HepG2 (cell line): Measurements from ENCODE around the gene PPM1H. TPM values are rescaled to one million over a fixed set of nuclear protein-coding genes. Genes with fewer than 3 reads are reported as not detected.

ENCODE experiments used
- ATAC-seq: fragments of 200-7000 bp; cut with Tn5 transposase; 3 replicates; pipeline ENCODE4 v1.9.1; 2020; ENCODE audit warnings: mild to moderate bottlenecking, moderate library complexity
- BruUV-seq: library from RNA; stranded (reverse); fragments of 400-500 nt; replicated peaks from 2 replicates; lab custom pipeline; 2021; lab: Mats Ljungman, UMichigan
- CTCF ChIA-PET: fragments of 300-600 bp; formaldehyde crosslinking; extraction: SDS; loops from one replicate; lab custom pipeline; 2021; ENCODE audit warnings: low total read pairs, inconsistent platforms, low intra/inter-chr PET ratio; lab: Yijun Ruan, JAX
- POLR2A ChIA-PET: fragments of 350-600 bp; sonication (Branson Sonifier 250); formaldehyde crosslinking; loops from one replicate; lab custom pipeline; 2020; ENCODE audit warnings: antibody characterized with exemption, inconsistent platforms; lab: Yijun Ruan, JAX
- DNase-seq: peaks from one replicate; pipeline ENCODE4 v3.0.0-alpha.2; 2015; ENCODE audit warnings: low spot score
- FAIRE-seq: peaks from 3 replicates; lab custom pipeline; 2011; peaks lifted over from hg19 to GRCh38; lab: Jason Lieb, UNC
- H2AFZ ChIP-seq: one replicate; pipeline ENCODE4 v1.6.1; 2011; ENCODE audit warnings: low read length, inconsistent platforms
- H3K27ac ChIP-seq: fragments of 300-600 bp; 3 replicates; pipeline ENCODE4 v1.8.0; 2011; ENCODE audit warnings: mixed run types, mild to moderate bottlenecking, mixed read lengths, low read length, inconsistent platforms; ENCODE audit not compliant: insufficient read depth; ENCODE audit errors: extremely low read length
- H3K27me3 ChIP-seq, 2 experiments: fragments of 200-600 bp in 1 of 2; 2 replicates in 1 of 2; 3 replicates in 1 of 2; pipeline versions ENCODE4 v1.6.0 to v1.8.0; 2011; ENCODE audit warnings: low read length in 2 of 2, mild to moderate bottlenecking in 2 of 2, moderate library complexity in 2 of 2, inconsistent platforms in 1 of 2; ENCODE audit not compliant: insufficient read depth in 2 of 2, control insufficient read depth in 1 of 2
- H3K36me3 ChIP-seq, 2 experiments: fragments of 200-600 bp in 1 of 2; replicated peaks in 1 of 2; 2 replicates in 1 of 2; 3 replicates in 1 of 2; pipeline versions ENCODE4 v1.5.1 to v1.8.0; 2011; ENCODE audit warnings: low read length in 2 of 2, inconsistent platforms in 1 of 2; ENCODE audit not compliant: insufficient read depth in 2 of 2, control insufficient read depth in 1 of 2
- H3K4me1 ChIP-seq: 2 replicates; pipeline ENCODE4 v1.5.1; 2012; ENCODE audit warnings: low read length, inconsistent platforms; ENCODE audit not compliant: insufficient read depth
- H3K4me2 ChIP-seq: 2 replicates; pipeline ENCODE4 v1.6.0; 2011; ENCODE audit warnings: low read depth, low read length, inconsistent platforms
- H3K4me3 ChIP-seq, 3 experiments: fragments of 200-600 bp in 1 of 3; sonication (generic), shearing (Covaris generic) in 1 of 3; replicated peaks in 1 of 3; 2 replicates each; pipeline ENCODE4 v1.5.1; 2011 to 2016; ENCODE audit warnings: low read length in 3 of 3, inconsistent platforms in 2 of 3, low read depth in 2 of 3, mild to moderate bottlenecking in 2 of 3, control low read depth in 1 of 3, mixed read lengths in 1 of 3; ENCODE audit not compliant: insufficient read depth in 1 of 3
- H3K79me2 ChIP-seq: one replicate; pipeline ENCODE4 v1.6.1; 2011; ENCODE audit warnings: low read length, inconsistent platforms; ENCODE audit not compliant: insufficient read depth
- H3K9ac ChIP-seq: 2 replicates; pipeline ENCODE4 v1.6.0; 2011; ENCODE audit warnings: mild to moderate bottlenecking, low read depth, low read length, inconsistent platforms; ENCODE audit not compliant: insufficient read depth
- H3K9me3 ChIP-seq: 2 replicates; pipeline ENCODE4 v1.5.1; 2012; ENCODE audit warnings: mild to moderate bottlenecking, low read length
- H4K20me1 ChIP-seq: 2 replicates; pipeline ENCODE4 v1.6.0; 2011; ENCODE audit warnings: inconsistent platforms, mild to moderate bottlenecking, low read length, moderate library complexity; ENCODE audit not compliant: insufficient read depth
- AKNA ChIP-seq: sonication (generic); formaldehyde crosslinking; IDR thresholded peaks from 2 replicates; pipeline ENCODE4 v1.4.0; 2020; ENCODE audit warnings: missing genetic modification reagents, borderline replicate concordance
- ATF3 ChIP-seq: sonication (generic); formaldehyde crosslinking; IDR thresholded peaks from 2 replicates; pipeline ENCODE4 v1.4.0; 2020; ENCODE audit warnings: missing genetic modification reagents
- NFAT5 ChIP-seq: sonication (generic); formaldehyde crosslinking; IDR thresholded peaks from 2 replicates; pipeline ENCODE4 v1.4.0; 2020; ENCODE audit warnings: missing genetic modification reagents
- ZIK1 ChIP-seq: sonication (generic); formaldehyde crosslinking; IDR thresholded peaks from 2 replicates; pipeline ENCODE4 v1.5.0; 2020; ENCODE audit warnings: mild to moderate bottlenecking, low read depth, missing genetic modification reagents, borderline replicate concordance
- ZNF12 ChIP-seq: sonication (generic); formaldehyde crosslinking; IDR thresholded peaks from 2 replicates; pipeline ENCODE4 v1.5.0; 2020; ENCODE audit warnings: missing genetic modification reagents
- ZNF142 ChIP-seq: sonication (generic); formaldehyde crosslinking; IDR thresholded peaks from 2 replicates; pipeline ENCODE4 v1.4.0; 2020; ENCODE audit warnings: missing genetic modification reagents
- ZNF83 ChIP-seq: sonication (generic); formaldehyde crosslinking; IDR thresholded peaks from 2 replicates; pipeline ENCODE4 v1.4.0; 2020; ENCODE audit warnings: missing genetic modification reagents, mild to moderate bottlenecking, borderline replicate concordance
- WGBS: methylation state at CpG from one replicate; pipeline ENCODE4 v1.1.6; 2017; ENCODE audit warnings: low lambda C conversion rate; 5-methylcytosine and 5-hydroxymethylcytosine counted together
- in situ Hi-C: cut with HindIII; loops from 2 replicates; pipeline ENCODE4 v1.10.0; 2017; ENCODE audit warnings: low pct_unique_long_range_greater_than_20kb; ENCODE audit not compliant: extremely low pct_ligation_motif_present
- intact Hi-C: fragments of 100-400 bp; cut with micrococcal nuclease; formaldehyde crosslinking; loops from one replicate; pipeline ENCODE4 v1.10.0; 2022; ENCODE audit not compliant: unreplicated experiment
- polyA plus RNA-seq, 8 experiments: library from polyadenylated mRNA; depleted of rRNA in 3 of 8; stranded (reverse) in 7 of 8; unstranded in 1 of 8; fragments of >200 nt; fragmentation: Illumina TruSeq in 4 of 8; extraction: Trizol in 4 of 8; gene quantifications; 2 replicates each; pipeline versions ENCODE4 v1.2.1 to v1.2.3, GENCODE V29; 2011 to 2016; ENCODE audit warnings: low read depth in 4 of 8, missing spikeins in 1 of 8, mixed read lengths in 1 of 8; ENCODE audit not compliant: insufficient read depth in 1 of 8
- total RNA-seq, 5 experiments: library from RNA; depleted of rRNA; stranded (reverse); fragments of >200 nt; fragmentation: Illumina TruSeq; extraction: Trizol; gene quantifications; 2 replicates each; pipeline ENCODE4 v1.2.3, GENCODE V29; 2016; ENCODE audit warnings: low read depth in 1 of 5

PPM1H gene
- total and polyA plus RNA-seq, 2 of the 13 experiments (the other 11 are each of a cell fraction or from before 2014, with no cell fraction given), result 29.1 to 38.1 TPM

- CTCF ChIA-PET, result no interaction called here
- BruUV-seq, result no TSS peak
- in situ Hi-C loops (no loop called here), intact Hi-C loops (no loop called here)
- no peaks in the 10 kb centered on the region for H3K4me1 ChIP-seq
- POLR2A ChIA-PET, result no interaction called here
- H3K4me2 ChIP-seq, result no peak overlapping the region
- peaks cover 8 to 54% of the 10 kb centered on the region in 2 experiments for H3K36me3 ChIP-seq
- no peak for DNase-seq
- H3K27me3 ChIP-seq, result no peaks in the 10 kb centered on the region
- no peak for ATAC-seq
- H3K27ac ChIP-seq, result no peak overlapping the region
- no peaks in the 10 kb centered on the region for H4K20me1 ChIP-seq
- no peak overlapping the region for H3K4me3 ChIP-seq
- H2AFZ ChIP-seq, result no peak overlapping the region
- FAIRE-seq, result no peak
- peaks cover 16% of the 10 kb centered on the region for H3K79me2 ChIP-seq
- no peak overlapping the region for H3K9ac ChIP-seq
- WGBS, result 96% methylated on average over 3 of the region's 3 CpGs
- H3K9me3 ChIP-seq, result no peaks in the 10 kb centered on the region
- TF ChIP-seq AKNA (CRISPR knock-in tag) (no peak), ATF3 (no peak), NFAT5 (CRISPR knock-in tag) (no peak), ZNF83 (CRISPR knock-in tag) (no peak), ZNF142 (CRISPR knock-in tag) (no peak), ZIK1 (no peak), ZNF12 (no peak)
Measured at GRCh38 chr12:62805517-62805916, 129.4 kb downstream of the PPM1H start.
